ENCODE measurements around the gene ANXA11. TPM values are rescaled to one million over a fixed set of nuclear protein-coding genes. Genes with fewer than 3 reads are reported as not detected.
A peak's percentile ranks its signal among the peaks of the same experiment; 100 is the strongest.

The ANXA11 gene
- total RNA-seq, 2 experiments from 2014 or later: 280 to 326 TPM

- POLR2A ChIA-PET: no interaction called here
- CTCF ChIA-PET: interaction anchor here (0.9 to 2.4 kb wide), 5 partner anchors 8 to 50 kb away, joined by 3 to 14 read pairs (median 3); no protein-coding TSS in a partner anchor
Observed at GRCh38 chr10:80194373-80195045, 10.8 kb downstream of the ANXA11 start.

GRCh38 chr10:80192553-80192952 is 12.8 kb downstream of the ANXA11 start:
- Mint-ChIP-seq H3K27ac (no peak overlapping the region), H3K4me3 (no peak overlapping the region), H3K36me3 (ENCODE audit: low read depth) (peaks cover 47% of the 10 kb centered on the region), H3K27me3 (no peaks in the 10 kb centered on the region), H3K4me1 (peaks cover 65% of the 10 kb centered on the region), H3K9me3 (peaks cover 13% of the 10 kb centered on the region)
- POLR2A ChIA-PET: no interaction called here
- CTCF ChIA-PET: interaction anchor here (0.6 kb wide), 1 partner anchor 77 kb away, joined by 3 read pairs; no protein-coding TSS in a partner anchor
- no peak for DNase-seq

More at GRCh38 chr10:80194373-80195045, 10.8 kb downstream of the ANXA11 start:
- Mint-ChIP-seq H3K4me3 (no peak overlapping the region), H3K36me3 (ENCODE audit: low read depth) (peaks cover 46% of the 10 kb centered on the region), H3K4me1 (peaks cover 63% of the 10 kb centered on the region), H3K27ac (no peak overlapping the region), H3K27me3 (no peaks in the 10 kb centered on the region), H3K9me3 (peaks cover 13% of the 10 kb centered on the region)
- DNase-seq: no peak

GRCh38 chr10:80191589-80192270 is 13.6 kb downstream of the ANXA11 start:
- POLR2A ChIA-PET: no interaction called here
- peaks cover 49% of the 10 kb centered on the region for H3K36me3 Mint-ChIP-seq (ENCODE audit: low read depth)
- H3K9me3 Mint-ChIP-seq: peaks cover 13% of the 10 kb centered on the region
- no peak for DNase-seq
- peaks cover 65% of the 10 kb centered on the region for H3K4me1 Mint-ChIP-seq
- CTCF ChIA-PET: interaction anchor here (0.6 to 1.7 kb wide), 6 partner anchors 10 to 49 kb away, joined by 3 to 9 read pairs (median 3); partner anchors contain the start of gene ANXA11
- peak overlapping the region; percentile 36 for H3K27ac Mint-ChIP-seq
- H3K27me3 Mint-ChIP-seq: no peaks in the 10 kb centered on the region
- H3K4me3 Mint-ChIP-seq: no peak overlapping the region

GRCh38 chr10:80188713-80189112 is 16.6 kb downstream of the ANXA11 start:
- no peaks in the 10 kb centered on the region for H3K27me3 Mint-ChIP-seq
- H3K27ac Mint-ChIP-seq: peak overlapping the region; percentile 91
- DNase-seq: no peak
- CTCF ChIA-PET: interaction anchor here (1.2 to 2.4 kb wide), 5 partner anchors 10 to 59 kb away, joined by 3 to 12 read pairs (median 5); no protein-coding TSS in a partner anchor
- peaks cover 10% of the 10 kb centered on the region for H3K9me3 Mint-ChIP-seq
- peak overlapping the region; percentile 29 for H3K4me3 Mint-ChIP-seq
- peaks cover 73% of the 10 kb centered on the region for H3K4me1 Mint-ChIP-seq
- peaks cover 32% of the 10 kb centered on the region for H3K36me3 Mint-ChIP-seq (ENCODE audit: low read depth)
- POLR2A ChIA-PET: interaction anchor here (1.4 kb wide), 1 partner anchor 15 kb away, joined by 6 read pairs; no protein-coding TSS in a partner anchor

- POLR2A ChIA-PET: interaction anchor here (0.6 to 1.4 kb wide), 2 partner anchors 16 to 20 kb away, joined by 3 to 6 read pairs; no protein-coding TSS in a partner anchor
- peak; percentile 93 for DNase-seq
- Mint-ChIP-seq H3K27ac (peak overlapping the region; percentile 91), H3K4me3 (peak overlapping the region; percentile 63), H3K9me3 (peaks cover 7% of the 10 kb centered on the region), H3K36me3 (ENCODE audit: low read depth) (peaks cover 25% of the 10 kb centered on the region), H3K27me3 (no peaks in the 10 kb centered on the region), H3K4me1 (peaks cover 74% of the 10 kb centered on the region)
- CTCF ChIA-PET: interaction anchor here (0.7 to 2.4 kb wide), 8 partner anchors 9 to 59 kb away, joined by 3 to 12 read pairs (median 4); no protein-coding TSS in a partner anchor
Observed at GRCh38 chr10:80187465-80188409, 17.6 kb downstream of the ANXA11 start.

GRCh38 chr10:80187060-80187459 is 18.3 kb downstream of the ANXA11 start:
- Mint-ChIP-seq H3K4me1 (peaks cover 73% of the 10 kb centered on the region), H3K27ac (peak overlapping the region; percentile 91), H3K27me3 (no peaks in the 10 kb centered on the region), H3K9me3 (peaks cover 2% of the 10 kb centered on the region), H3K36me3 (ENCODE audit: low read depth) (peaks cover 21% of the 10 kb centered on the region), H3K4me3 (peak overlapping the region; percentile 63)
- POLR2A ChIA-PET: interaction anchor here (1.4 kb wide), 1 partner anchor 17 kb away, joined by 6 read pairs; no protein-coding TSS in a partner anchor
- DNase-seq: peak; percentile 13
- CTCF ChIA-PET: interaction anchor here (1.2 to 2.4 kb wide), 4 partner anchors 11 to 58 kb away, joined by 3 to 12 read pairs (median 7); no protein-coding TSS in a partner anchor

GRCh38 chr10:80186364-80187012 is 18.8 kb downstream of the ANXA11 start:
- Mint-ChIP-seq H3K27ac (peak overlapping the region; percentile 91), H3K4me1 (peaks cover 72% of the 10 kb centered on the region), H3K9me3 (no peaks in the 10 kb centered on the region), H3K4me3 (peak overlapping the region; percentile 63), H3K36me3 (ENCODE audit: low read depth) (peaks cover 21% of the 10 kb centered on the region), H3K27me3 (no peaks in the 10 kb centered on the region)
- ChIA-PET CTCF (interaction anchor here (2.2 to 2.8 kb wide), 3 partner anchors 9 to 17 kb away, joined by 9 to 14 read pairs (median 12); no protein-coding TSS in a partner anchor), POLR2A (no interaction called here)
- peak; percentile 28 for DNase-seq

- Mint-ChIP-seq H3K4me1 (peaks cover 73% of the 10 kb centered on the region), H3K27ac (peak overlapping the region; percentile 91), H3K27me3 (no peaks in the 10 kb centered on the region), H3K36me3 (ENCODE audit: low read depth) (peaks cover 21% of the 10 kb centered on the region), H3K4me3 (peak overlapping the region; percentile 13), H3K9me3 (no peaks in the 10 kb centered on the region)
- DNase-seq: no peak
- CTCF ChIA-PET: interaction anchor here (1.1 to 2.8 kb wide), 6 partner anchors 9 to 42 kb away, joined by 3 to 14 read pairs (median 6); no protein-coding TSS in a partner anchor
- POLR2A ChIA-PET: no interaction called here
Observed at GRCh38 chr10:80185578-80186299, 19.6 kb downstream of the ANXA11 start.

GRCh38 chr10:80184291-80184690 is 21.0 kb downstream of the ANXA11 start:
- Mint-ChIP-seq H3K27ac (peak overlapping the region; percentile 6), H3K27me3 (no peaks in the 10 kb centered on the region), H3K36me3 (ENCODE audit: low read depth) (peaks cover 20% of the 10 kb centered on the region), H3K4me3 (no peak overlapping the region), H3K9me3 (no peaks in the 10 kb centered on the region), H3K4me1 (peaks cover 66% of the 10 kb centered on the region)
- DNase-seq: no peak
- ChIA-PET CTCF (interaction anchor here (1.4 to 2.8 kb wide), 5 partner anchors 8 to 37 kb away, joined by 3 to 14 read pairs (median 7); no protein-coding TSS in a partner anchor), POLR2A (no interaction called here)

- peaks cover 61% of the 10 kb centered on the region for H3K4me1 Mint-ChIP-seq
- peaks cover 19% of the 10 kb centered on the region for H3K36me3 Mint-ChIP-seq (ENCODE audit: low read depth)
- no peak overlapping the region for H3K27ac Mint-ChIP-seq
- no peaks in the 10 kb centered on the region for H3K9me3 Mint-ChIP-seq
- H3K4me3 Mint-ChIP-seq: no peak overlapping the region
- H3K27me3 Mint-ChIP-seq: no peaks in the 10 kb centered on the region
- CTCF ChIA-PET: interaction anchor here (1.3 kb wide), 1 partner anchor 39 kb away, joined by 3 read pairs; no protein-coding TSS in a partner anchor
- POLR2A ChIA-PET: no interaction called here
- no peak for DNase-seq
Observed at GRCh38 chr10:80183436-80183835, 21.9 kb downstream of the ANXA11 start.

GRCh38 chr10:80182986-80183385 is 22.4 kb downstream of the ANXA11 start:
- Mint-ChIP-seq H3K27me3 (no peaks in the 10 kb centered on the region), H3K36me3 (ENCODE audit: low read depth) (peaks cover 19% of the 10 kb centered on the region), H3K27ac (no peak overlapping the region), H3K4me1 (peaks cover 59% of the 10 kb centered on the region), H3K9me3 (no peaks in the 10 kb centered on the region), H3K4me3 (no peak overlapping the region)
- CTCF ChIA-PET: interaction anchor here (1.3 kb wide), 1 partner anchor 40 kb away, joined by 3 read pairs; no protein-coding TSS in a partner anchor
- POLR2A ChIA-PET: no interaction called here
- DNase-seq: no peak
